HEK293 (cell line): ENCODE data around the gene LRP1.

Source experiments
- CTCF ChIA-PET: fragments of 350-600 bp; formaldehyde crosslinking; extraction: SDS; loops from one replicate; lab custom pipeline; 2021; ENCODE audit warnings: antibody characterized with exemption; lab: Yijun Ruan, JAX
- POLR2A ChIA-PET: fragments of 300-600 bp; formaldehyde crosslinking; extraction: SDS; loops from one replicate; lab custom pipeline; 2020; ENCODE audit warnings: antibody characterized with exemption, inconsistent platforms; lab: Yijun Ruan, JAX
- H3K27ac ChIP-seq: fragments of 200-500 bp; sonication (Bioruptor generic); 2 replicates; pipeline ENCODE4 v1.5.1; 2014; ENCODE audit warnings: low read depth, low read length, control low read depth, inconsistent platforms; ENCODE audit errors: extremely low read depth
- H3K36me3 ChIP-seq, 2 experiments: fragments of 200-500 bp in 1 of 2; sonication (Bioruptor generic) in 1 of 2; 1 replicate in 1 of 2; 2 replicates in 1 of 2; pipeline ENCODE4 v1.5.1; 2014 to 2017; ENCODE audit warnings: inconsistent platforms in 2 of 2, low read length in 2 of 2; ENCODE audit not compliant: control insufficient read depth in 2 of 2, insufficient read depth in 1 of 2
- H3K4me1 ChIP-seq: fragments of 200-500 bp; sonication (Bioruptor generic); 2 replicates; pipeline ENCODE4 v1.5.1; 2014; ENCODE audit warnings: mild to moderate bottlenecking, low read length, inconsistent platforms; ENCODE audit not compliant: control insufficient read depth, insufficient read depth
- H3K4me3 ChIP-seq: 2 replicates; pipeline ENCODE4 v1.5.1; 2011; ENCODE audit warnings: low read depth, mild to moderate bottlenecking, control low read depth, low read length, moderate library complexity
- H3K9me3 ChIP-seq: fragments of 200-500 bp; sonication (Bioruptor generic); 2 replicates; pipeline ENCODE4 v1.5.1; 2014; ENCODE audit warnings: low read depth, low read length, inconsistent platforms; ENCODE audit not compliant: control insufficient read depth, insufficient read depth
- BCL11B ChIP-seq: fragments of 450-650 bp; formaldehyde crosslinking; IDR thresholded peaks from 2 replicates; pipeline ENCODE4 v1.5.1; 2016; ENCODE audit warnings: low read depth, missing biosample characterization, missing genetic modification characterization
- GLI2 ChIP-seq: fragments of 450-650 bp; formaldehyde crosslinking; IDR thresholded peaks from 2 replicates; pipeline ENCODE4; 2017; ENCODE audit warnings: missing biosample characterization, missing genetic modification characterization, low read depth, borderline replicate concordance
- KLF10 ChIP-seq: fragments of 450-650 bp; IDR thresholded peaks from 2 replicates; pipeline ENCODE4 v1.5.1; 2018; ENCODE audit warnings: missing biosample characterization, mild to moderate bottlenecking, missing genetic modification characterization
- KLF9 ChIP-seq: fragments of 450-650 bp; formaldehyde crosslinking; IDR thresholded peaks from 2 replicates; pipeline ENCODE4 v1.5.1; 2016; ENCODE audit warnings: missing biosample characterization, missing genetic modification characterization, low read depth
- YY2 ChIP-seq: fragments of 450-650 bp; formaldehyde crosslinking; IDR thresholded peaks from 2 replicates; pipeline ENCODE4 v1.5.1; 2016; ENCODE audit warnings: missing biosample characterization, missing genetic modification characterization
- ZBTB20 ChIP-seq: fragments of 450-650 bp; formaldehyde crosslinking; IDR thresholded peaks from 2 replicates; pipeline ENCODE4 v1.5.1; 2016; ENCODE audit warnings: missing biosample characterization, missing genetic modification characterization
- ZBTB7A ChIP-seq: fragments of 450-650 bp; formaldehyde crosslinking; IDR thresholded peaks from 2 replicates; pipeline ENCODE4 v1.5.1; 2016; ENCODE audit warnings: low read depth, missing biosample characterization, missing genetic modification characterization
- ZNF146 ChIP-seq: fragments of 450-650 bp; formaldehyde crosslinking; IDR thresholded peaks from 2 replicates; pipeline ENCODE4 v1.5.1; 2016; ENCODE audit warnings: missing biosample characterization, missing genetic modification characterization
- ZNF157 ChIP-seq: fragments of 450-650 bp; formaldehyde crosslinking; IDR thresholded peaks from 2 replicates; pipeline ENCODE4 v1.5.1; 2016; ENCODE audit warnings: missing biosample characterization, missing genetic modification characterization
- ZNF175 ChIP-seq: fragments of 450-650 bp; formaldehyde crosslinking; IDR thresholded peaks from 2 replicates; pipeline ENCODE4 v1.5.1; 2016; ENCODE audit warnings: missing biosample characterization, missing genetic modification characterization
- ZNF391 ChIP-seq: fragments of 450-650 bp; formaldehyde crosslinking; IDR thresholded peaks from 2 replicates; pipeline ENCODE4 v1.5.1; 2016; ENCODE audit warnings: low read depth, missing biosample characterization, missing genetic modification characterization, borderline replicate concordance
- ZNF426 ChIP-seq: fragments of 450-650 bp; formaldehyde crosslinking; IDR thresholded peaks from 2 replicates; pipeline ENCODE4 v1.5.1; 2017; ENCODE audit warnings: missing biosample characterization, missing genetic modification characterization, mild to moderate bottlenecking, inconsistent platforms, moderate library complexity
- ZNF660 ChIP-seq: fragments of 450-650 bp; IDR thresholded peaks from 2 replicates; pipeline ENCODE4 v1.5.1; 2018; ENCODE audit warnings: missing biosample characterization, mild to moderate bottlenecking, missing genetic modification characterization
- ZNF791 ChIP-seq: fragments of 450-650 bp; formaldehyde crosslinking; IDR thresholded peaks from 2 replicates; pipeline ENCODE4 v1.5.1; 2016; ENCODE audit warnings: missing biosample characterization, missing genetic modification characterization
- ZNF830 ChIP-seq: fragments of 450-650 bp; IDR thresholded peaks from 2 replicates; pipeline ENCODE4 v1.5.0; 2018; ENCODE audit warnings: missing biosample characterization, missing genetic modification characterization, low read depth, mild to moderate bottlenecking, moderate library complexity
- ZSCAN23 ChIP-seq: fragments of 450-650 bp; formaldehyde crosslinking; IDR thresholded peaks from 2 replicates; pipeline ENCODE4 v1.5.1; 2016; ENCODE audit warnings: missing biosample characterization, missing genetic modification characterization
- TF ChIP-seq, protein P1 (sequence below): fragments of 450-650 bp; formaldehyde crosslinking; IDR thresholded peaks from 2 replicates; pipeline ENCODE4 v1.5.1; 2016; ENCODE audit warnings: missing biosample characterization, missing genetic modification characterization
- TF ChIP-seq, protein P2 (sequence below): fragments of 450-650 bp; formaldehyde crosslinking; IDR thresholded peaks from 2 replicates; pipeline ENCODE4 v1.5.1; 2016; ENCODE audit warnings: missing biosample characterization, missing genetic modification characterization
- TF ChIP-seq, protein P3 (sequence below): fragments of 450-650 bp; formaldehyde crosslinking; IDR thresholded peaks from 2 replicates; pipeline ENCODE4 v1.5.1; 2016; ENCODE audit warnings: missing biosample characterization, missing genetic modification characterization
- TF ChIP-seq, protein P4 (sequence below): fragments of 450-650 bp; formaldehyde crosslinking; IDR thresholded peaks from 2 replicates; pipeline ENCODE4 v1.5.1; 2016; ENCODE audit warnings: missing biosample characterization, missing genetic modification characterization
- TF ChIP-seq, protein P5 (sequence below): fragments of 450-650 bp; formaldehyde crosslinking; conservative IDR thresholded peaks from 2 replicates; pipeline ENCODE4 v1.5.1; 2016; ENCODE audit warnings: low read depth, missing biosample characterization, missing genetic modification characterization

The LRP1 gene

DNA sequence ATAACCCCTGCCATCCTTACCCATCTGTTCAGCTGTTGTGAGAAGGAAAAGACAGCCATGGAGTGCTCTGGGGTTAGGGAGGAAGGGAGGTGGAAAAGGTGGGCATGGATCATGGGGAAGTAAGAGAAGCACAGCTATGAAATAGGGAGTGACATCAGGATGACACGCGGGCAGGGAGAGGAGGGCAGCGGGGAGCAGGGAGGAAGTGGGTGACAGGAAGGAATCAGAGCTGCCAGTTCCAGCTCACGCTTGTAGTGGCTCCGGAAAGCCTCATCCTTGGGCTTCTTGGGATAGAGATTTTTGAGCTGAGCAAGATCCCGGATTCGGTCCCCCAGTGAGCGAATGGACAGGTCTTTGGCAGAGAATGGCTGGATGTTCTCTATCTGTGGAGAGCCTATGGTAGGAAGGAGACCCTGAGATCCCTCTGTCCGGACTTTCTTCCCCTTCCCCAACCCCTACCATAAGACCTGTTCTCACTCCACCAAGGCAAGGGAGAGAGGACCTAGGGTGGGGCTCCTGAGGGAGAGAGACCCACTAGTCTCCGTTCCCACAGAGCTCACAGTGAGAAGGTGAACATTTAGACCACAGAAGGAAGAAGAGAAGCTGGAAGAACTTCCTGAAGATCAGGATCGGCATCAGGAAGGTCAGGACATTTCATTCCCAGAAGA, 29.1 kb upstream of the LRP1 start:
- H3K4me1 ChIP-seq, result no peaks in the 10 kb centered on the region
- CTCF ChIA-PET, result interaction anchor here (0.6 to 6.0 kb wide), 7 partner anchors 13 to 92 kb away, joined by 3 to 43 read pairs (median 5); partner anchors contain the start of genes NEMP1 and STAT6
- POLR2A ChIA-PET, result interaction anchor here (1.0 to 2.6 kb wide), 3 partner anchors 12 to 20 kb away, joined by 3 to 11 read pairs (median 8); partner anchors contain the start of genes NEMP1 and STAT6
- peaks cover 0 to 35% of the 10 kb centered on the region in 2 experiments; a peak in 1 of 3 replicates for H3K36me3 ChIP-seq
- TF ChIP-seq GLI2 (no peak), ZNF157 (tag by site-specific recombination) (no peak), ZNF175 (no peak), KLF10 (no peak), ZNF830 (tag by site-specific recombination) (no peak), ZBTB7A (tag by site-specific recombination) (no peak), ZNF791 (no peak), YY2 (tag by site-specific recombination) (no peak), ZNF660 (tag by site-specific recombination) (no peak), ZSCAN23 (tag by site-specific recombination) (no peak)
- TF ChIP-seq, protein P1, sequence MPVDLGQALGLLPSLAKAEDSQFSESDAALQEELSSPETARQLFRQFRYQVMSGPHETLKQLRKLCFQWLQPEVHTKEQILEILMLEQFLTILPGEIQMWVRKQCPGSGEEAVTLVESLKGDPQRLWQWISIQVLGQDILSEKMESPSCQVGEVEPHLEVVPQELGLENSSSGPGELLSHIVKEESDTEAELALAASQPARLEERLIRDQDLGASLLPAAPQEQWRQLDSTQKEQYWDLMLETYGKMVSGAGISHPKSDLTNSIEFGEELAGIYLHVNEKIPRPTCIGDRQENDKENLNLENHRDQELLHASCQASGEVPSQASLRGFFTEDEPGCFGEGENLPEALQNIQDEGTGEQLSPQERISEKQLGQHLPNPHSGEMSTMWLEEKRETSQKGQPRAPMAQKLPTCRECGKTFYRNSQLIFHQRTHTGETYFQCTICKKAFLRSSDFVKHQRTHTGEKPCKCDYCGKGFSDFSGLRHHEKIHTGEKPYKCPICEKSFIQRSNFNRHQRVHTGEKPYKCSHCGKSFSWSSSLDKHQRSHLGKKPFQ (tag by site-specific recombination), result no peak
- TF ChIP-seq, protein P2, sequence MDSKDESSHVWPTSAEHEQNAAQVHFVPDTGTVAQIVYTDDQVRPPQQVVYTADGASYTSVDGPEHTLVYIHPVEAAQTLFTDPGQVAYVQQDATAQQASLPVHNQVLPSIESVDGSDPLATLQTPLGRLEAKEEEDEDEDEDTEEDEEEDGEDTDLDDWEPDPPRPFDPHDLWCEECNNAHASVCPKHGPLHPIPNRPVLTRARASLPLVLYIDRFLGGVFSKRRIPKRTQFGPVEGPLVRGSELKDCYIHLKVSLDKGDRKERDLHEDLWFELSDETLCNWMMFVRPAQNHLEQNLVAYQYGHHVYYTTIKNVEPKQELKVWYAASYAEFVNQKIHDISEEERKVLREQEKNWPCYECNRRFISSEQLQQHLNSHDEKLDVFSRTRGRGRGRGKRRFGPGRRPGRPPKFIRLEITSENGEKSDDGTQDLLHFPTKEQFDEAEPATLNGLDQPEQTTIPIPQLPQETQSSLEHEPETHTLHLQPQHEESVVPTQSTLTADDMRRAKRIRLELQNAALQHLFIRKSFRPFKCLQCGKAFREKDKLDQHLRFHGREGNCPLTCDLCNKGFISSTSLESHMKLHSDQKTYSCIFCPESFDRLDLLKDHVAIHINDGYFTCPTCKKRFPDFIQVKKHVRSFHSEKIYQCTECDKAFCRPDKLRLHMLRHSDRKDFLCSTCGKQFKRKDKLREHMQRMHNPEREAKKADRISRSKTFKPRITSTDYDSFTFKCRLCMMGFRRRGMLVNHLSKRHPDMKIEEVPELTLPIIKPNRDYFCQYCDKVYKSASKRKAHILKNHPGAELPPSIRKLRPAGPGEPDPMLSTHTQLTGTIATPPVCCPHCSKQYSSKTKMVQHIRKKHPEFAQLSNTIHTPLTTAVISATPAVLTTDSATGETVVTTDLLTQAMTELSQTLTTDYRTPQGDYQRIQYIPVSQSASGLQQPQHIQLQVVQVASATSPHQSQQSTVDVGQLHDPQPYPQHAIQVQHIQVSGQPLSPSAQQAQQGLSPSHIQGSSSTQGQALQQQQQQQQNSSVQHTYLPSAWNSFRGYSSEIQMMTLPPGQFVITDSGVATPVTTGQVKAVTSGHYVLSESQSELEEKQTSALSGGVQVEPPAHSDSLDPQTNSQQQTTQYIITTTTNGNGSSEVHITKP (tag by site-specific recombination), result no peak
- H3K27ac ChIP-seq, result no peak overlapping the region
- no peaks in the 10 kb centered on the region for H3K9me3 ChIP-seq
- no peak overlapping the region for H3K4me3 ChIP-seq

DNA sequence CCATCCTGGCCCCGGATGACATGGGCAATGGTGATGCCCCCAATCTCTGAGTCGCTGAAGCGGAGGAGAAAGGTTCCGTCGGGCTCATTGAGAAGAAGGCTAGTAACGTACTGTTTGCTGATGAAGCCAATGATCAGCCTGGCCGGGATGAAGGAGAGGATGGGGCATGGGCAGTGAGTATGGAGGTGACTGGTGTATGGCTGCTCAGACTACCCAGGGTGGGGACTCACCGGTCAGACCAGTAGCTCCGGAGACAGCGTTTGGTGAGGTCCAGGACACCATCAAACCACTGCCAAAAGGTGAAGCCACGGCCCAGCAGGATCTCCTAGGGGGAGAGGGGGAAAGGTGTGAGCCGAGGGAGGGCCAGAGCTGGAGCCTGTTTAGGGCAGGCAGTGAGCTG, 28.5 kb upstream of the LRP1 start:
- H3K36me3 ChIP-seq, result peaks cover 0 to 35% of the 10 kb centered on the region in 2 experiments; a peak in 1 of 3 replicates
- no peak overlapping the region for H3K4me3 ChIP-seq
- H3K4me1 ChIP-seq, result no peaks in the 10 kb centered on the region
- ChIA-PET CTCF (interaction anchor here (0.6 to 6.0 kb wide), 5 partner anchors 12 to 93 kb away, joined by 3 to 43 read pairs (median 16); partner anchors contain the start of gene STAT6), POLR2A (interaction anchor here (1.0 to 2.6 kb wide), 3 partner anchors 13 to 26 kb away, joined by 3 to 11 read pairs (median 4); partner anchors contain the start of gene NEMP1)
- no peaks in the 10 kb centered on the region for H3K9me3 ChIP-seq
- no peak overlapping the region for H3K27ac ChIP-seq
- TF ChIP-seq, protein P3, sequence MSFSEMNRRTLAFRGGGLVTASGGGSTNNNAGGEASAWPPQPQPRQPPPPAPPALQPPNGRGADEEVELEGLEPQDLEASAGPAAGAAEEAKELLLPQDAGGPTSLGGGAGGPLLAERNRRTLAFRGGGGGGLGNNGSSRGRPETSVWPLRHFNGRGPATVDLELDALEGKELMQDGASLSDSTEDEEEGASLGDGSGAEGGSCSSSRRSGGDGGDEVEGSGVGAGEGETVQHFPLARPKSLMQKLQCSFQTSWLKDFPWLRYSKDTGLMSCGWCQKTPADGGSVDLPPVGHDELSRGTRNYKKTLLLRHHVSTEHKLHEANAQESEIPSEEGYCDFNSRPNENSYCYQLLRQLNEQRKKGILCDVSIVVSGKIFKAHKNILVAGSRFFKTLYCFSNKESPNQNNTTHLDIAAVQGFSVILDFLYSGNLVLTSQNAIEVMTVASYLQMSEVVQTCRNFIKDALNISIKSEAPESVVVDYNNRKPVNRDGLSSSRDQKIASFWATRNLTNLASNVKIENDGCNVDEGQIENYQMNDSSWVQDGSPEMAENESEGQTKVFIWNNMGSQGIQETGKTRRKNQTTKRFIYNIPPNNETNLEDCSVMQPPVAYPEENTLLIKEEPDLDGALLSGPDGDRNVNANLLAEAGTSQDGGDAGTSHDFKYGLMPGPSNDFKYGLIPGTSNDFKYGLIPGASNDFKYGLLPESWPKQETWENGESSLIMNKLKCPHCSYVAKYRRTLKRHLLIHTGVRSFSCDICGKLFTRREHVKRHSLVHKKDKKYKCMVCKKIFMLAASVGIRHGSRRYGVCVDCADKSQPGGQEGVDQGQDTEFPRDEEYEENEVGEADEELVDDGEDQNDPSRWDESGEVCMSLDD (tag by site-specific recombination), result no peak
- no peak for TF ChIP-seq ZNF146
- TF ChIP-seq ZBTB20, result no peak
- no peak for TF ChIP-seq BCL11B
- TF ChIP-seq KLF9 (tag by site-specific recombination), result no peak
- TF ChIP-seq, protein P4, sequence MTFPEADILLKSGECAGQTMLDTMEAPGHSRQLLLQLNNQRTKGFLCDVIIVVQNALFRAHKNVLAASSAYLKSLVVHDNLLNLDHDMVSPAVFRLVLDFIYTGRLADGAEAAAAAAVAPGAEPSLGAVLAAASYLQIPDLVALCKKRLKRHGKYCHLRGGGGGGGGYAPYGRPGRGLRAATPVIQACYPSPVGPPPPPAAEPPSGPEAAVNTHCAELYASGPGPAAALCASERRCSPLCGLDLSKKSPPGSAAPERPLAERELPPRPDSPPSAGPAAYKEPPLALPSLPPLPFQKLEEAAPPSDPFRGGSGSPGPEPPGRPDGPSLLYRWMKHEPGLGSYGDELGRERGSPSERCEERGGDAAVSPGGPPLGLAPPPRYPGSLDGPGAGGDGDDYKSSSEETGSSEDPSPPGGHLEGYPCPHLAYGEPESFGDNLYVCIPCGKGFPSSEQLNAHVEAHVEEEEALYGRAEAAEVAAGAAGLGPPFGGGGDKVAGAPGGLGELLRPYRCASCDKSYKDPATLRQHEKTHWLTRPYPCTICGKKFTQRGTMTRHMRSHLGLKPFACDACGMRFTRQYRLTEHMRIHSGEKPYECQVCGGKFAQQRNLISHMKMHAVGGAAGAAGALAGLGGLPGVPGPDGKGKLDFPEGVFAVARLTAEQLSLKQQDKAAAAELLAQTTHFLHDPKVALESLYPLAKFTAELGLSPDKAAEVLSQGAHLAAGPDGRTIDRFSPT (tag by site-specific recombination), result no peak
- no peak for TF ChIP-seq ZNF426 (tag by site-specific recombination)
- TF ChIP-seq ZNF391 (tag by site-specific recombination), result no peak
- TF ChIP-seq, protein P5, sequence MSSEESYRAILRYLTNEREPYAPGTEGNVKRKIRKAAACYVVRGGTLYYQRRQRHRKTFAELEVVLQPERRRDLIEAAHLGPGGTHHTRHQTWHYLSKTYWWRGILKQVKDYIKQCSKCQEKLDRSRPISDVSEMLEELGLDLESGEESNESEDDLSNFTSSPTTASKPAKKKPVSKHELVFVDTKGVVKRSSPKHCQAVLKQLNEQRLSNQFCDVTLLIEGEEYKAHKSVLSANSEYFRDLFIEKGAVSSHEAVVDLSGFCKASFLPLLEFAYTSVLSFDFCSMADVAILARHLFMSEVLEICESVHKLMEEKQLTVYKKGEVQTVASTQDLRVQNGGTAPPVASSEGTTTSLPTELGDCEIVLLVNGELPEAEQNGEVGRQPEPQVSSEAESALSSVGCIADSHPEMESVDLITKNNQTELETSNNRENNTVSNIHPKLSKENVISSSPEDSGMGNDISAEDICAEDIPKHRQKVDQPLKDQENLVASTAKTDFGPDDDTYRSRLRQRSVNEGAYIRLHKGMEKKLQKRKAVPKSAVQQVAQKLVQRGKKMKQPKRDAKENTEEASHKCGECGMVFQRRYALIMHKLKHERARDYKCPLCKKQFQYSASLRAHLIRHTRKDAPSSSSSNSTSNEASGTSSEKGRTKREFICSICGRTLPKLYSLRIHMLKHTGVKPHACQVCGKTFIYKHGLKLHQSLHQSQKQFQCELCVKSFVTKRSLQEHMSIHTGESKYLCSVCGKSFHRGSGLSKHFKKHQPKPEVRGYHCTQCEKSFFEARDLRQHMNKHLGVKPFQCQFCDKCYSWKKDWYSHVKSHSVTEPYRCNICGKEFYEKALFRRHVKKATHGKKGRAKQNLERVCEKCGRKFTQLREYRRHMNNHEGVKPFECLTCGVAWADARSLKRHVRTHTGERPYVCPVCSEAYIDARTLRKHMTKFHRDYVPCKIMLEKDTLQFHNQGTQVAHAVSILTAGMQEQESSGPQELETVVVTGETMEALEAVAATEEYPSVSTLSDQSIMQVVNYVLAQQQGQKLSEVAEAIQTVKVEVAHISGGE (tag by site-specific recombination), result no peak
